Sigmoid colon (tissue), 7 donors: ENCODE data around the gene KRT79. TPM values are rescaled to one million over a fixed set of nuclear protein-coding genes. Genes with fewer than 3 reads are reported as not detected.

ENCODE experiments used
- DNase-seq: peaks from one replicate; pipeline ENCODE4 v3.0.0-alpha.2; 2019
- H3K27ac ChIP-seq, 4 donors: fragments of 200-600 bp; sonication (generic); one replicate each; pipeline ENCODE4 v1.5.1; 2016 to 2019; ENCODE audit warnings: mild to moderate bottlenecking in 1 of 4
- H3K27me3 ChIP-seq, 3 donors: fragments of 200-600 bp; sonication (generic); one replicate each; pipeline ENCODE4 v1.5.1; 2019; ENCODE audit warnings: mild to moderate bottlenecking in 1 of 3
- H3K36me3 ChIP-seq, 4 donors: fragments of 200-600 bp; sonication (generic); one replicate each; pipeline ENCODE4 v1.5.1; 2016 to 2019
- H3K4me1 ChIP-seq, 4 donors: fragments of 200-600 bp; sonication (generic); one replicate each; pipeline ENCODE4 v1.5.1; 2017 to 2019
- H3K4me3 ChIP-seq, 4 donors: fragments of 200-600 bp; sonication (generic); one replicate each; pipeline ENCODE4 v1.5.1; 2017 to 2019; ENCODE audit warnings: mild to moderate bottlenecking in 2 of 4, moderate library complexity in 1 of 4
- H3K9me3 ChIP-seq, 4 donors: fragments of 200-600 bp in 3 of 4; sonication (generic) in 3 of 4; one replicate each; pipeline versions ENCODE4 v1.5.1 to v1.6.1; 2013 to 2019
- EP300 ChIP-seq, 4 donors: sonication (generic); formaldehyde crosslinking; IDR thresholded peaks; one replicate each; pipeline ENCODE4 v1.6.1; 2017; ENCODE audit warnings: antibody characterized with exemption in 4 of 4
- POLR2A ChIP-seq, 2 donors: fragments of 450-650 bp; IDR thresholded peaks; one replicate each; pipeline ENCODE4 v1.6.1; 2016; ENCODE audit warnings: antibody characterized with exemption in 2 of 2, mild to moderate bottlenecking in 2 of 2, moderate library complexity in 2 of 2
- POLR2AphosphoS5 ChIP-seq, 4 donors: sonication (generic); formaldehyde crosslinking; IDR thresholded peaks; one replicate each; pipeline ENCODE4 v1.6.1; 2017; ENCODE audit warnings: antibody characterized with exemption in 4 of 4
- WGBS, 2 donors: extraction: QIAGEN DNeasy Blood & Tissue Kit; methylation state at CpG; one replicate each; pipeline ENCODE4 v1.1.7; 2013; 5-methylcytosine and 5-hydroxymethylcytosine counted together
- intact Hi-C: fragments of 100-400 bp; cut with DNase I; formaldehyde crosslinking; loops from one replicate; pipeline ENCODE4 v1.15.1; 2023
- polyA plus RNA-seq, 3 donors: library from polyadenylated mRNA; stranded (reverse); fragments of 200-250 nt; gene quantifications; one replicate each; pipeline ENCODE4 v1.2.3, GENCODE V29; 2013
- total RNA-seq, 4 donors: library from RNA; depleted of rRNA; stranded (reverse); fragments of >200 nt; gene quantifications; one replicate each; pipeline ENCODE4 v1.1.0, GENCODE V29; 2016
- TF ChIP-seq, protein P1 (sequence below), 4 experiments: fragments of 450-650 bp in 3 of 4; fragments of 200-600 bp in 1 of 4; IDR thresholded peaks; one replicate each; pipeline ENCODE4 v1.5.1; 2016 to 2019; ENCODE audit warnings: antibody characterized with exemption in 4 of 4, mild to moderate bottlenecking in 3 of 4, moderate library complexity in 2 of 4
- donor health status: healthy with polysubstance abuse.
- donor health status: Bipolar disorder and iron deficiency.
- donor health status: healthy.

KRT79 gene
- total and polyA plus RNA-seq, 7 donors: 0.16 TPM; not detected in 6

GRCh38 chr12:52802442-52802841 lies 31.7 kb downstream of the KRT79 start:
- TF ChIP-seq EP300 (IDR thresholded peaks at IDR 0.05) (no peak), POLR2AphosphoS5 (IDR thresholded peaks at IDR 0.05) (no peak), POLR2A (IDR thresholded peaks at IDR 0.05) (no peak)
- TF ChIP-seq, protein P1, sequence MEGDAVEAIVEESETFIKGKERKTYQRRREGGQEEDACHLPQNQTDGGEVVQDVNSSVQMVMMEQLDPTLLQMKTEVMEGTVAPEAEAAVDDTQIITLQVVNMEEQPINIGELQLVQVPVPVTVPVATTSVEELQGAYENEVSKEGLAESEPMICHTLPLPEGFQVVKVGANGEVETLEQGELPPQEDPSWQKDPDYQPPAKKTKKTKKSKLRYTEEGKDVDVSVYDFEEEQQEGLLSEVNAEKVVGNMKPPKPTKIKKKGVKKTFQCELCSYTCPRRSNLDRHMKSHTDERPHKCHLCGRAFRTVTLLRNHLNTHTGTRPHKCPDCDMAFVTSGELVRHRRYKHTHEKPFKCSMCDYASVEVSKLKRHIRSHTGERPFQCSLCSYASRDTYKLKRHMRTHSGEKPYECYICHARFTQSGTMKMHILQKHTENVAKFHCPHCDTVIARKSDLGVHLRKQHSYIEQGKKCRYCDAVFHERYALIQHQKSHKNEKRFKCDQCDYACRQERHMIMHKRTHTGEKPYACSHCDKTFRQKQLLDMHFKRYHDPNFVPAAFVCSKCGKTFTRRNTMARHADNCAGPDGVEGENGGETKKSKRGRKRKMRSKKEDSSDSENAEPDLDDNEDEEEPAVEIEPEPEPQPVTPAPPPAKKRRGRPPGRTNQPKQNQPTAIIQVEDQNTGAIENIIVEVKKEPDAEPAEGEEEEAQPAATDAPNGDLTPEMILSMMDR (IDR thresholded peaks at IDR 0.05): no peak
- Histone ChIP-seq H3K36me3 (no peaks in the 10 kb centered on the region), H3K4me1 (no peaks in the 10 kb centered on the region), H3K4me3 (no peak overlapping the region), H3K27me3 (no peaks in the 10 kb centered on the region), H3K27ac (no peak overlapping the region), H3K9me3 (no peaks in the 10 kb centered on the region)
- WGBS, 2 donors: 65 to 81% methylated on average over 6 of the region's 6 CpGs
- no peak for DNase-seq
- intact Hi-C loops: no loop called here

DNA sequence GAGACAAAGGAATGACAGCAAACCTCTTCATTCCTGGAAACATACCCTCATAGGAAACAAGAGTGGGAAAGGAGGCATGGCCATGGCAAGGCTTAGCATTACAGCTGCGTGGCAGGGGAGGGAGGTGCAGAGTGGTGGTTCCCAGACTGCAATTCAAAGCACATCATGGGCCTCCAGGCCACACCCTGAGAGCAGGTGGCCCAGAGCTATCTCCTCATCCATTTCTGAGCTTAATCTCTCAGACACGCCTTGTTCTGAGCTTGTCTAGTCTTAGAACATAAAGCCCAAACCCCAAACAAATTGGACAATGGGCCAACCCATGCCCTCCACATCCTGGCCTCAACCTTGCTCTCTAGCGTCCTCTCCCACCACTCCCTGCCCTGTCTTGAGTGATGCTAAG lies 32.3 kb downstream of the KRT79 start:
- intact Hi-C loops: no loop called here
- Histone ChIP-seq H3K4me3 (no peak overlapping the region), H3K27ac (no peak overlapping the region), H3K9me3 (no peaks in the 10 kb centered on the region), H3K4me1 (no peaks in the 10 kb centered on the region), H3K27me3 (no peaks in the 10 kb centered on the region), H3K36me3 (no peaks in the 10 kb centered on the region)
- TF ChIP-seq EP300 (IDR thresholded peaks at IDR 0.05): no peak
- TF ChIP-seq POLR2AphosphoS5 (IDR thresholded peaks at IDR 0.05): no peak
- TF ChIP-seq, protein P1 (IDR thresholded peaks at IDR 0.05): no peak
- no peak for TF ChIP-seq POLR2A (IDR thresholded peaks at IDR 0.05)
- 36 to 67% methylated on average over 3 of the region's 3 CpGs for whole genome bisulfite sequencing, 2 donors
- DNase-seq: no peak

DNA sequence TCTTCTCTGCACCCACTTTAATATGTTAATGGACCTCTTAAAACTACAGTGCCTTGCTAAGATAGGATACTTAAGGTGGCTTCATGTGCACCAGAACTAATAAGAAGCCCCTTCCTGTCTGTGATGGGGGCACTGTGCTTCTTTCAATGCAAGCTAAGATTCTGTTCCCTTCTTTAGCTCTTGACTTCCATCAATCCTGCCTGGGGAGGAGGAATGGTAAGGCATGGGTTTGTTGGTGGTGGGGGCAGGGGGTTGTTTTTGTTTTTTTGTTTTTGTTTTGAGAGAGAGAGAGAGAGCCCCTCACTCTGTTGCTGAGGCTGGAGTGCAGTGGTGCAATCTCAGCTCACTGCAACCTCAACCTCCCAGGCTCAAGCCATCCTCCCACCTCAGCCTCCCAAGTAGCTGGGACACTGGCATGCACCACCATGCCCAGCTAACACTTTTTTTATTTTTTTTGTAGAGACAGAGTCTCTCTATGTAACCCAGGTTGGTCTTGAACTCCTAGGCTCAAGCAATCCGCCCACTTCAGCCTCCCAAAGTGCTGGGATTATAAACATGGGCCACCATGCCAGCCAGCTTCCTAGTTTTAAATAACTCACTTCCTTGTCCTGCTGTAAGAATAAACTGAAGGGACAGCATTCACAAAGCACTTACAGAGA lies 33.7 kb downstream of the KRT79 start:
- intact Hi-C loops: no loop called here
- Histone ChIP-seq H3K27ac (no peak overlapping the region), H3K4me3 (no peak overlapping the region), H3K36me3 (no peaks in the 10 kb centered on the region), H3K9me3 (no peaks in the 10 kb centered on the region), H3K27me3 (no peaks in the 10 kb centered on the region), H3K4me1 (no peaks in the 10 kb centered on the region)
- TF ChIP-seq POLR2AphosphoS5 (IDR thresholded peaks at IDR 0.05) (no peak), POLR2A (IDR thresholded peaks at IDR 0.05) (no peak), EP300 (IDR thresholded peaks at IDR 0.05) (no peak)
- TF ChIP-seq, protein P1 (IDR thresholded peaks at IDR 0.05): no peak
- no peak for DNase-seq
- 5 to 53% methylated on average over 1 of the region's 1 CpG for WGBS, 2 donors

DNA sequence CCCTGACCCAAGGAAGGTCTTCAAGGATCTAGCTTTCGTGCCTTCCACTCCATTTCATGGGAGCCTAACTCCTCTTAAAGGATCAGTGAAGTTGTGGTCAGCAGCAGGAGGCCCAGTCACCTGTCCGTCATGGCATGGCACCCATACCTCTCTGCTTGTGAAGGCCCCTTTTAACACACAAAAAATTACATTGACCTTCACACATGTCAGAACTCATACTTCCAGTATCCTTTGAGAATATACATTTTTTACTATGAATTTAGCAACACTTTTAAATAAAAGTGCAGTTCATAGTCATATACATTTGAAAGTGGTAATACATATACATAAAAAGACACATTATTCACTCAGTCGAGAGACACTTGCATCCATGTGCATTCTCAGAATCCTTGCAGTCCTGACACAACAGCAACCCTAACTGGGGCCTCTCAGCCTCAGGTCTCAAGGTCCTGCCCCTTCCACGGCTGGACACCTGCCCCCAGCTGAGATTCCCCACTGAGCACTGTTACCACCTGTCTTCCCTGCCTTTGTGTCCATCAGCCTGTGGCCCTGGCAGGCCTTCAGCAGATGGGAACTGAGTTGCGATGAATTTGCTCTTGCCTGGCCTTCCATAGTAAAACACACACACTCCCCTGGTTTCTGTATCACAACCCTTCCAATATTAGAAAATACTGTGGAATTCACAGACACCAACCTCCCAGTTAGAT lies 34.5 kb downstream of the KRT79 start:
- Histone ChIP-seq H3K9me3 (no peaks in the 10 kb centered on the region), H3K27ac (no peak overlapping the region), H3K4me3 (no peak overlapping the region), H3K27me3 (no peaks in the 10 kb centered on the region), H3K36me3 (no peaks in the 10 kb centered on the region), H3K4me1 (no peaks in the 10 kb centered on the region)
- WGBS, 2 donors: 81 to 83% methylated on average over 5 of the region's 5 CpGs
- DNase-seq: no peak
- no peak for TF ChIP-seq POLR2AphosphoS5 (IDR thresholded peaks at IDR 0.05)
- no peak for TF ChIP-seq EP300 (IDR thresholded peaks at IDR 0.05)
- TF ChIP-seq POLR2A (IDR thresholded peaks at IDR 0.05): no peak
- TF ChIP-seq, protein P1 (IDR thresholded peaks at IDR 0.05): no peak
- intact Hi-C loops: no loop called here
